ENCODE data around the gene TNP2.

Gene TNP2

DNA sequence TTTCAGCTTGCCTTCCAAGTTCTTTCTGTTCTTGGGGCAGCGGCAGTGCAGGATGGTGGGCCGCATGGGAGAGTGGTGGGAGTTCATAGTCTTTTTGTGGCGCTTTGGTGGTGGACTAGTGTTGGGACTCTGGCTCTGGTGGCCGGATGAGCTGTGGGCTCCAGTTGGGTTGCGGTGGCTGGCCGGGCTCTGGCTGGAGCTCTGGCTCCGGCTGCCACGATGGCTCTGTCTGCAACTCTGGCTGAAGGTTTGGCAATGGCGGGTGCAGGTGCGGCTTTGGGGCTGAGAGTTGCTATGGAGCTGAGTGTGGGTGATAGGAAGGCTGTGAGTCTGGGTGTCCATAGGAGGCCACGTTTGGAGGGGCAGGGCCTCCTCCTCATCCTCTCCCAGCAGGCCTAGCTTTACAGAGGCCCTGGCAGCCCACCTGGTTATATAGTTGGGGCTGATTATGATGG lies at the start of gene TNP2:
TSS of gene TNP2 (minus strand) at position 405 of the 455 bp plus-strand sequence. CDS start at position 342, 63 bp downstream.
- DNase-seq (ENCODE audit: extremely low read depth in 1 of 2, low read depth in 1 of 2): no peak

DNA sequence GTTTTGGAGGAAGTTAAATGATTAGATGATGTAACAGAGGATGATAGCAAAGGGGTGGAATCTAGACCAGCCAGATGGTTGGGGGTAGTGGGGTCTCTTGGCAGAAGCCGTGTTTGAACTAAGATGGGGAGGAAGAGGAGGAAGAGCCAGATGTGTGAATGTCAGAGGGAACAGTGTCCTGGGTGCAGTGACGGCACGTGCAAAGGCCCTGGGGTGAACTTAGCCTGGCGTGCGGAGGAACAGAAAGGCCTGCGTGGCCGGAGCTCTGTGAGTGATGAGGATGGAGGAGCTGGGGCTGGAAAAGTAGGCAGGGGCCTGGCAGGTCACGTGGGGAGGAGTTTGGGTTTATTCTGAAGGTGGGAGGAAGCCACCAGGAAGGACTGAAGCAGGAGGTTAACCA lies 49.7 kb upstream of the TNP2 start:
- no peak for DNase-seq (ENCODE audit: extremely low read depth in 1 of 2, low read depth in 1 of 2)

DNA sequence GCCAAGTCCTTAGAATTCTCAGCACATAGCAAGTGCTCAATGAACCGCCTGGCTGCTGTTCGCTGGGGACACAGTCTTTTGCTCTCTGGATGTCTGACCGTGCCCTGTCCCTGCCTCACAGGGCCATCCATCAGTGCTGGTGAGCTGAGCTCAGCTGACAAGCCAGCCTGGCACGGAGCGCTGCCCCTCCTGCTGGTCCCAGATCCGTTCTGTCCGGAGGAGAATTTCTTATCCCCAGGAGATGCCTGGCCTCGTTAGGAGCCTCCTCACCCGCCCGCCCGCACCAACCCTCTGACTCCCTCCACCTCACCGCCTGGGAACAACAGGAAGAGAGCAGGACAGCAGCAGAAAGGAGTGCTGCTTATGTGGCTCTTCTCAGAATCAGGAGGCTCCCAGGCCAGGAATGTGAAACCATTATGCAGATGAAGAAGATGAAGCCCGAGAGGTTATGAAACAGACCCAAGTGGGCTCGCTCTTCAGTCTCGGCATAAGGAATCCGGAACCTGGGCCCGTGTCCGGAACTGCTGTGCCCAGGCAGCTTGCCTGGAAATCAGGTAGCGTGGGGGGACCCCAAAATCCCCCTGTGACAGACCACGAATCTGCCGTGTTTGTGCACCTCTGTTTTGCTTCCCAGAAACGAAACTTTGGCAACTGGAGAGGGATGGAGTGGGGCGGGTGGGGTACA lies 47.3 kb upstream of the TNP2 start:
- DNase-seq (ENCODE audit: extremely low read depth in 1 of 2, low read depth in 1 of 2): no peak

DNA sequence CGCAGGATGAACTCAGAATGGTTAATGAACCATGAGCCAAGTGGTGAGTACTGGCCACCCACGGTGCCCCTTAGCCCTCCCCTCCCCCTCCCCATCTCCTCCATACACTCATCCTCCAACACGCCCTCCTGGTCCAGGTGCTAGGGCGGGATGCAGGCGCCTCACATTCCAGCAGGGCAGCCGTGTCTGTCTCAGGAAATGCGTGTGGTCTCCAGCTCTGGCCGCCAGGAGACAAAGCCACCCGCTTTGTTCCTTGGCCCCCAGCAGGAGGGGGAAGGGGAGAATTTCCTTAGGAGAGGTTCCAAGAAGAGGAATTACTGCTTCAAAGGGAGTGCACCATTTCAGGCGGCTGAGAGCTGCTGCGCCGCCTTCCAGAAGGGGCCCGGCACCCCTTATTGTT lies 46.4 kb upstream of the TNP2 start:
- no peak for DNase-seq (ENCODE audit: extremely low read depth in 1 of 2, low read depth in 1 of 2)

DNA sequence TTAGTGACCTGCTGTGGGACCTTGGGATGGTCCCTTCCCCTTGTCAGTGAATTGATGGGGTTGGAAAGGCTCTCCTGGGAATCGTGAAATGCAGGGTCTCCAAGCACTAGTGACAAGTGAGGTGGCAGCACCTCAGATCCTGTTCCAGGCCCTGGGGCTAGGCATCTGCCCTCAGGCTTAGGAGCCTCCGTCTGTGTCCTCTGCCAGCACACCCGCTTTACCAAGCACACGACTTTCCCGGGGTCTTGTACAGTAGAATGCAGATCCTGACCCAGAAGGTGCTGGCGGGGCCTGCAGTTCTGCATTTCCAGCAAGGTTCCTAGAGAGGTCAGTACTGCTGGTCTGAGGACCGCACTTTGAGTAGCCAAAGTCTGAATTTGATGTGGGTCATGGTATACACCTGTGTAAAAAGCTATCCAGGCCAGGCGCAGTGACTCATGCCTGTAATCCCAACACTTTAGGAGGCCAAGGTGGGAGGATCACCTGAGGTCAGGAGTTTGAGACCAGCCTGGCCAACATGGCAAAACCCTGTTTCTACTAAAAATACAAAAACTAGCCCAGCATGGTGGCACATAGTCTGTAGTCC lies 45.3 kb upstream of the TNP2 start:
- DNase-seq (ENCODE audit: extremely low read depth in 1 of 2, low read depth in 1 of 2): no peak

DNA sequence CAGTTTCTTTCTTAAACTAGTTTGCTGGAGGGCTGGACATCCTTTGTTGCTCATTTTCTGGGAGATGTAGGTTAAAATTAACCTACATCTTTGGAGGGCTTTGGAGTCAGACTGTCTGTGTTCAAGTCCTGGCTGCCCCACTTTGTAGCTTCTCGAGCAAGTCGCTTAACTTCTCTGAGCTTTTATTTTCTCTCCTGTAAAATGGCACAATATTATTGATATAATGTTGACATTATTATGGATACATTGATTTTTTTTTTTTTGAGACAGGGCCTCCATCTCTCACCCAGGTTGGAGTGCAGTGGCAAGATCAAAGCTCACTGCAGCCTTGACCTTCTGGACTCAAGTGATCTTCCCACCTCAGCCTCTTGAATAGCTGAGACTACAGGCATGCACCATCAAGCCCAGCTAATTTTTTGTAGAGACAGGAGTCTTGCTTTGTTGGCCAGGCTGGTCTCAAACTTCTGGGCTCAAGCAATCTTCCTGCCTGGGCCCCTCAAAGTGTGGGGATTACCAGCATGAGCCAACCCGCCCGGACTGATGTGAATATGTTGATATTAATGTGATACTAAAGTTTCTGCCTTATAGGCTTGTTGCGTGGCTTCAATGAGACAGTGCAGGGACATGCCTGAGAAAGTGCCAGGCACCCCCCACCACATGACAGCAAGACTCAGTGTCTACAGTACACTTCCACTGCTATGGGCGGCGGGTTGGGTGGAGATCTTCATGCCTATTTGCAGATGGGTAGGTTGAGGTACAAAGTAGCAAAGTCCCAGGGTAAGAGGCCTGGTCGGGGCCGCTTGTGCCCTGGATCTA lies 44.6 kb upstream of the TNP2 start:
- DNase-seq (ENCODE audit: extremely low read depth in 1 of 2, low read depth in 1 of 2): no peak

DNA sequence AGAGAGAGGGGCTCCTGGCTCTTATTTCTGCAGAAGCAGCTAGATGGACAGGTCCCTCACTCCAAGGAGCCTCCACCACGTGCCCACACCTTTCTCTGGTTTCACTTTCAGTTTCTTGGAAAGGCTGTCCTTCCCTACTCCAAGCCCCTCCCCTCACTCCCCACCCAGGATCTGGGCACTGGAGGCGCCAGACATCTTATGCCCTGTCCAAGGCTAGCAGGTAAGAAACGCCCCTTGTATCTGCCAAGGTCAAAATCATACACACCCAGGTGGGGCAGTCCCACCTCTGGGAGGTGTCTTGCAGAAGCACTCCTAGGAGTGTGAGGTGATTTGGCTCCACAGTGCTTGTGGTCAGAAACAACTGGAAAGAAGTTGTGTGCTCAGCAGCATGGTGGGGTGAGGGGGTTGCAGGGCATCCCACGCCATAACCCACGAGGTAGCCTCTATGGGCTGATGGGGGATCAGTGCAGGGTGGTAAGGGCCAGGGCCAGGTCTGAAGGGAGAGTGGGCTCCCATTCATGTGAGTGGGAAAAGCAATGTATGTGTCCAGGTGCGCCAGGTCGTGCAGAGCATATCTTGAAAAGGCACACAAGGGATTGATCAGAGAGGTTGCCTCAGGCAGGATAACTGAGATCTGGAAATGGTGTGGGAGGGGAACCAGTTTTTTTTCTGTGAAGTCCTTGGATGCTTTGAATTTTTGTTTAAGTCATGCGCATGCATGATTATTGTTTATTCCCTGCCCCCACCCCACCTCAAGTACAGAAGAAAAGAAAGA lies 43.8 kb upstream of the TNP2 start:
- no peak for DNase-seq (ENCODE audit: extremely low read depth in 1 of 2, low read depth in 1 of 2)

DNA sequence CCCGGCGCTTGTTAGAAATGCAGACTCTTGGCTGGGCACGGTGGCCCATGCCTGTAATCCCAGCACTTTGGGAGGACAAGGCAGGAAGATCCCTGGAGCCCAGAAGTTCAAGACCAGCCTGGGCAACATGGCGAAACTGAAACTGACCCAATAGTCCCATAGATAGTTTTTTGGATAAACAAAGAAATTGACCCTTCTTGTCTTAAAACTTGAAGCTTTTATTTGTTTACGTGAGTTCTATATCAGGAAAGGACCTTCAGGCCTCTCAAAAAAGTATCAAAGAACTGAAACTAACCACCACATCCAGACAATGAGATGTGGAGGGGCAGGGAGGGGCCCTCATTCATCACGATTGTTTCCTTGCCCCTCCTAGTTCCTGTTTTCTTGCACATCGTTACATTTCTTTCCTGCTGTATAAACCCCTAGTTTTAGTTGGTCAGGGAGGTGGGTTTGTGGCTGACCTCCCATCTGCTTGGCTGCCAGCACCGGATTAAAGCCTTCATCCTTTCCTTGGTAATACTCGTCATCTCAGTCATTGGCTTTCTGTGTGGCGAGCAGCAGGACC lies 42.0 kb upstream of the TNP2 start:
- no peak for DNase-seq (ENCODE audit: extremely low read depth in 1 of 2, low read depth in 1 of 2)

DNA sequence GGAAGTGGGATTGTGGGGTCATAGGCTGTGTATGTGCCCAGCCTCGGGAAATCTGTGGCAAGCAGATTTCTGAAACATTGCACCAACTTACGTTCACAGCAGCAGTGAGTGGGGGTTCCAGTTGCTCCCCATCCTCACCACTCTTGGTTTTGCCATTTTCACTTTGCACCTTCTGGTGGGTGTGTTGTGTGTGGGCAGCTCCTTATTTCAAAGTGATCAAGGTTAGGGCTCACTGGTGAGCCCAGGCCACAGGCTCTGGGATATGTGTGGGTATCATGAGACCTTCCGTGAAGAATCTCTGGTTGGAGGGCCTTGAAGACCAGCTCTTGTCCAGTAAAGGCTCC lies 41.5 kb upstream of the TNP2 start:
- DNase-seq (ENCODE audit: extremely low read depth in 1 of 2, low read depth in 1 of 2): no peak

DNA sequence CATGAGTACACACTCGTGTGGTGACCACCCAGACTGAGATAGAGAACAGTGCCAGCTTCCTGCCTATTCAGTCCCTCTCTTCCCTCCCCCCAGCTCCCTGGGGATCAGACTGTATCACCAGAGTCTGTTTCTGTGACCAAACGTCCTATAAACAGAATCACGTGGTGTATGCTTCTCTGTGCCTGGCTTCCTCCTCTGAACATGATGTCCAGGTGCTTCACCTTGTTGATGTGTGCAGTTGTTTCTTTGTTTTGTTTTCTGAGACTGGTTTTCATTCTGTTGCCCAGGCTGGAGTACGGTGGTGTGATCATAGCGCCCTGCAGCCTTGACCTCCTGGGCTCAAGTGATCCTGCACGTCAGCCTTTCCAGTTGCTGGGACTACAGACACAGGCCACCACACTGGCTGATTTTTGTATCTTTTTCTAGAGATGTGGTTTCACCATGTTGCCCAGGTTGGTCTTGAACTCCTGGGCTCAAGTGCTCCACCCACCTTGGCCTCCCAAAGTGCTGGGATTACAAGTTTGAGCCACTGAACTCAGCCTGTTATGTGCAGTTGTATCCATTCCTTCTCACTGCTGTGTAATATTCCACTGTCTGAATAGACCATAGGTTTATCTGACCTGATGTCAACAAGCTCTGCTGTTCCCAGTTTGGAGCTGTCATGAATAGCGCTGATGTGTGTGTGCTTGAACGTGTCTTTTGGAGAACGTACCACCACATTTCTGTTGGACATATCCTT lies 40.9 kb upstream of the TNP2 start:
- DNase-seq (ENCODE audit: extremely low read depth in 1 of 2, low read depth in 1 of 2): no peak

DNA sequence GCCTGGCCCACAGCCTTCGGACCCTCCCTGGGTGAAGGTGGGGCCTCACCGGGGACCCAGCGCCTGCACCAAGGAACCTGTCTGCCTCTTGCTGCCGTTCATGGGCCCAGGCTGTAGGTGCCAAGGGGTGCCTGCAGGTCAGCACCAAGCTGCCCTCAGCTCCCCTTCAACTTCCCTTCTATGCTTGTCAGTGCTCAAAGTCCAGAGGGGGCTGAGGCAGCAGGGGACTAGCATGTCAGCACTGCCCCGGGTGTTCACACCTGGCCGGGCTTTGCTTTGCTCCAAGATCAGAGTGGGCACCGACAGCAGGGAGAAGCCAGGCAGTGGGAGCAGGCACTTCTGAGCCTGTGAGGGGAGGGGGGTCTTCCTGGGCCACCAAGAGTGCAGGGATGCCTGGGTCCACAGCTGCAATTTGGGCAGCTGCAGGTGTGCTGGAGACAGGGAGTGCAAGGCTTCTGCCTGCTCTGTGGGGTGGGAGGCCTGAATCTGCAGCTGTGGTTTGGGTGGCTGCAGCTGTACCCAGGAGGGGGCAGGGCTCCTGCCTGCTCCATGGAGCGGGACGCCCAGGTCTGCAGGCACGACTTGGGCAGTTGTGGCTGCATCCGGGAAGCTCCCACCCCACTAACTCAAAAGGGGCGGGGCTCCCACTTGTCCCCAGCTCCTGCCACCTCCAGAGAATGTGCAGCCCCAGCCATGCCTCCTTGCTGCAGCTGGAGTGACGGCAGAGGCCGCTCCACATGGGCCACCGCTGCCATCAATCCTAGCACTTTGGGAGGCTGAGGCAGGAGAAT lies 39.6 kb upstream of the TNP2 start:
- no peak for DNase-seq (ENCODE audit: extremely low read depth in 1 of 2, low read depth in 1 of 2)

DNA sequence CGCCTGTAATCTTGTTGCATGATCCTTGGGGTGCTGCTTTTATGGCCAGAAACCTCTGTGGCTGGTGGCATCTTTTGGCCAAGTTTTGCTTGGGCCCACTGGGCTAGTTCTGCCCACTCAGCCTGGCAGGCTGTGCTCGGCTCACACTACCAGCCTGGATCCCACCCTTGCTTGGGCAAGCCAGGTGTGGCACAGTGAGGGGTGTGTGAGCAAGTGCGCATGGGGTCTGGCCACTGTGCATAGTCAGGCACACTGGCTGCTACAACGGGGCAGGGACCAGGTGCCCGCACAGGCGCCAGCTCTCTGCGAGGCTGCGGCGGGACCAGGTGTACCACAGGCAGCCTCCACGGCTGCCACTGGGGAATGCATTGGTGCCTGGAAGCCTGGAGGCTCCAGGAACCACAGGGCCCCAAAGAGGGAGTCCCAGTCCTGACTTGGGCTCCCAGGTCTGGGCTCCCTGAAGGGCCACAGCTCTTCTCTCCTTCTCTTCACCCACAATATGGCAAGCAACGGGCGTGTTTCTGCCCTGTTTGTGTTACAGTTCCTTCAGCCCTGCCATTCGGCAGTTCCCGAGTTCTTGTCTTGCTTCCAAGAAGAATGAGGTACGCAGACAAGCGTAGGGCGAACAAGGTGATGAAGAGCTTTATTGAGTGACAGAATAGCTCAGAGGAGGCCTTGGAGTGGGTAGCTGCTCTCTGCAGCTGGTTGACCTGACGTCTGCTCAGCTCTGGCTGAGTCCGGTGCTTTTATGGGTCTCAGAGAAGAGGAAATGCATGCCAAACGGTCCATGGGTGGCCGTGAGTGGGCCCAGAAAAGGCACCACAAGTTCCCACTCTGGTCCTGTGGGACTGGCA lies 38.7 kb upstream of the TNP2 start:
- DNase-seq (ENCODE audit: extremely low read depth in 1 of 2, low read depth in 1 of 2): no peak

DNA sequence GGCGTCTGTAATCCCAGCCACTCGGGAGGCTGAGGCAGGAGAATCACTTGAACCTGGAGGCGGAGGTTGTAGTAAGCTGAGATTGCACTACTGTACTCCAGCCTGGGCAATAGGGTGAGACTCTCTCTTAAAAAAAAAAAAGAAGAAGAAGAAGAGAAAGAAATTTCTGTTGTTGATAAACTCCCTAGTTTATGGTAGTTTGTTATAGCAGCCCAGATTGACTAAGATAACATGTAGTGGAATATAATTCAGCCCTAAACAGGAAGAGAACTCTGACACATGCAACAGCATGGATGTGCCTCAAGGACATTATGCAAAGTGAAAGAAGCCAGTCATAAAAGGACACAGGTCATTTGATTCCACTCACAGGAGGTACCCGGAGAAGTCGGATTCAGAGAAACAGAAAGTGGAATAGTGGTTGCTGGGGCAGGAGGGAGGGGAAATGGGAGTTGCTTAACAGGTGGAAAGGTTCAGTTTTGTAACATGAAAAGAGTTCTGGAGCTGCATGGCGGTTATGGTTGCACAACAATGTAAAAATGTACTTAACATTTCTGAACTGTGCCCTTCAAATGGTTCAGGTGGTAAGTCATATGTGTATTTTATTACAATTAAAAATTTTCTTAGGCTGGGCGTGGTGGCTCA lies 38.0 kb upstream of the TNP2 start:
- DNase-seq (ENCODE audit: extremely low read depth in 1 of 2, low read depth in 1 of 2): no peak

DNA sequence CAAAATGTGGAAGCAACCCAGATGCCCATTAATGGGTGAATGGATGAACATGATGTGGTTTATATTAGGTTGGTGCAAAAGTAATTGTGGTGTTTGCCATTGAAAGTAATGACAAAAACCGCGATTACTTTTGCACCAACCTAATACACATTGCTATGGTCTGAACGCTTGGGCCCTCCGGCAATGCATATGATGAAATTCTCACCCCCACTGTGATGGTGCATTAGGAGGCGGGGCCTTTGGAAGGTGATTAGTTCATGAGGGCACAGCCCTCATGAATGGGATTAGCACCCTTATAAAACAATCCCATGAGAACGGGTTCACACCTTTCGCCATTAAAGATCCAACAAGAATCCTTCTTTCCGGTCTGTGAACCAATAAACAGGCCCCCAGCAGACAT lies 37.3 kb upstream of the TNP2 start:
- no peak for DNase-seq (ENCODE audit: extremely low read depth in 1 of 2, low read depth in 1 of 2)

DNA sequence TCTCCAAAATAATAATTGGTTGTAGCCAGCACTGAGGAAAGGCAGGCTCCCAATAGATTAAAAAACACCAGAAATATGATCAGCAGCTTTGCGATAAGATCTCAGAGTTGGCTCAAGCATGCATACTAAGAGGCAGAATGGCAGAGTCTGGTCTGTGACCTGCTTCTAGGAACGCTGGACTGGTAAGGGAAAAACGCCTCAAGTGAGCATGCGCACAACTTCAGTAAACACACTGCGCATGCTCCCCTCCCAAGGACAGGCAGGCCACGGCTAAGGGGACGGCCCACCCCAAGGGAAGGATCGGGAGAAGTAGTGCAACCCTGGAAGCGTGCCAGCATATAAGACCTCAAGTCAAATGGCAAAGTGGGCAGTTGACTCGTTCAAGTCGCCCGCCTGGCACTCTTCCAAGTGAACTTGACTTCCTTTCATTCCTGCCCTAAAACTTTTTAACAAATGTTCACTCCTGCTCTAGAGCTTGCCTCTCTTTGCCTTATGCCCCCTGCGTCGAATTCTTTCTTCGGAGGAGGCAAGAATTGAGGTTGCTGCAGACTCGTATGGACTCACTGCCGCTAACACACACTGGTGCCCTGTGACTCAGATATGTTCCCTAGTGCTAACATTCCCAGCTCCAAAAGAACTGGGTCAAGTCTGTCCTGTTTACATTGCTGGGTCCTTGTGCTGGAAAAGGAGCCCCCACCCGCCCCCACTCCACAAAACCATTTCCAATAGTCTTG lies 34.4 kb upstream of the TNP2 start:
- DNase-seq (ENCODE audit: extremely low read depth in 1 of 2, low read depth in 1 of 2): no peak

DNA sequence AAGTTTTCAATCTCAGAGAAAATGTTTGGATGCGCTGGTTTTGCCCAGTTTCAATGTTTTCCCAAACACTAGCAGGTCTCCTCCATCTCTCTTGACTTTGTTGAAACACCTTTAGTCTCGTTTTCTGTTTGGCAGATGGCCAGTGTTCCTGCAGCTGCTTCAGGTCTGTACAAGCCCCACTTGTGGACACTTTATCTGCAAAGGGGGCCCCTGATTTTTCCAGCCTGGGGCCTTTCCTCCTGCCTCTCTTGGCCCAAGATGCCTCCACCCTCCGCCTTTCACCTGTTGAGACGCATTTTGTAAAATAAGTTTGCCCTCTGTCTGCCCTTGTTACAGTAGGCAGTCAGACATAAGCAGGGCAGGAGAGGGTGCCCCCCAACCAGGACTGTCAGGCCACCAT lies 33.9 kb upstream of the TNP2 start:
- no peak for DNase-seq (ENCODE audit: extremely low read depth in 1 of 2, low read depth in 1 of 2)
